Natural killer cell (primary cell): ENCODE results near the gene MXD4. TPM values are rescaled to one million over a fixed set of nuclear protein-coding genes. Genes with fewer than 3 reads are reported as not detected.
"Not testable (repeated sequence)": the region's sequence is repeated elsewhere in the genome, so short reads cannot be mapped to it uniquely, and the experiment has no call there.

Experiments used
- ATAC-seq, 3 donors: fragments of 150-1000 bp in 2 of 3; fragments of 200-7000 bp in 1 of 3; cut with Tn5 transposase; 1 replicate in 1 of 3; 2 replicates in 2 of 3; pipeline ENCODE4 v1.10.0; 2021; ENCODE audit warnings: mild to moderate bottlenecking in 2 of 3, moderate library complexity in 2 of 3
- DNase-seq, 2 donors: peaks; one replicate each; pipeline versions ENCODE4 v3.0.0 to v3.0.0-alpha.2; 2013 to 2021; ENCODE audit warnings: mixed read lengths in 1 of 2
- H3K27ac ChIP-seq: one replicate; pipeline ENCODE4 v1.5.1; 2013; ENCODE audit warnings: mild to moderate bottlenecking, low read length
- H3K27me3 ChIP-seq: one replicate; pipeline ENCODE4 v1.6.1; 2013; ENCODE audit warnings: low read length; ENCODE audit not compliant: control insufficient read depth, insufficient read depth
- H3K36me3 ChIP-seq: one replicate; pipeline ENCODE4 v1.6.1; 2013; ENCODE audit warnings: low read length; ENCODE audit not compliant: control insufficient read depth, insufficient read depth
- H3K4me1 ChIP-seq: one replicate; pipeline ENCODE4 v1.6.1; 2013; ENCODE audit warnings: low read length; ENCODE audit not compliant: control insufficient read depth, insufficient read depth
- H3K4me3 ChIP-seq: one replicate; pipeline ENCODE4 v1.5.1; 2013; ENCODE audit warnings: low read length
- H3K9me3 ChIP-seq: one replicate; pipeline ENCODE4 v1.6.1; 2013; ENCODE audit warnings: low read length; ENCODE audit not compliant: control insufficient read depth, insufficient read depth
- H3K27ac Mint-ChIP-seq, 2 donors: one replicate each; pipeline ENCODE4 v1.8.0; 2022; ENCODE audit warnings: mild to moderate bottlenecking in 2 of 2, mixed read lengths in 2 of 2, moderate library complexity in 1 of 2
- H3K27me3 Mint-ChIP-seq, 2 donors: one replicate each; pipeline ENCODE4 v1.8.0; 2022; ENCODE audit warnings: low read depth in 2 of 2, mixed read lengths in 2 of 2
- H3K36me3 Mint-ChIP-seq: one replicate; pipeline ENCODE4 v1.8.0; 2022; ENCODE audit warnings: mixed read lengths
- H3K4me1 Mint-ChIP-seq, 2 donors: one replicate each; pipeline ENCODE4 v1.8.0; 2022; ENCODE audit warnings: mixed read lengths in 2 of 2
- H3K4me3 Mint-ChIP-seq: one replicate; pipeline ENCODE4 v1.8.0; 2022; ENCODE audit warnings: mild to moderate bottlenecking, moderate library complexity, mixed read lengths
- H3K9me3 Mint-ChIP-seq, 2 donors: one replicate each; pipeline ENCODE4 v1.8.0; 2022; ENCODE audit warnings: mixed read lengths in 2 of 2
- WGBS: methylation state at CpG from one replicate; pipeline ENCODE4 v1.1.7; 2013; ENCODE audit warnings: missing lambda C conversion rate; ENCODE audit not compliant: insufficient coverage; 5-methylcytosine and 5-hydroxymethylcytosine counted together
- intact Hi-C: fragments of 100-400 bp; cut with micrococcal nuclease; formaldehyde crosslinking; loops from one replicate; pipeline ENCODE4 v1.14.2; 2022
- total RNA-seq, 4 donors: library from RNA; stranded (reverse); fragments of 120-200 nt in 1 of 4; gene quantifications; one replicate each; pipeline versions ENCODE4 v1.2.3 to v1.2.4, GENCODE V29; 2013 to 2022
- TF ChIP-seq, protein P1 (sequence below): fragments of 200-600 bp; IDR thresholded peaks from one replicate; pipeline ENCODE4 v1.8.0; 2022; ENCODE audit warnings: antibody characterized with exemption

MXD4 gene
- total RNA-seq, 3 donors from 2014 or later (not counting 1 experiment from before 2014, with no cell fraction given): 141 to 172 (median 166) TPM

- H3K27me3 ChIP-seq: no peaks in the 10 kb centered on the region
- Mint-ChIP-seq H3K36me3 (peaks cover 9% of the 10 kb centered on the region), H3K4me3 (no peak overlapping the region), H3K4me1 (peaks cover 52 to 53% of the 10 kb centered on the region in 2 donors), H3K9me3 (no peaks in the 10 kb centered on the region), H3K27me3 (no peaks in the 10 kb centered on the region), H3K27ac (no peak overlapping the region)
- intact Hi-C loops: no loop called here
- H3K36me3 ChIP-seq: peaks cover 40% of the 10 kb centered on the region
- TF ChIP-seq, protein P1, sequence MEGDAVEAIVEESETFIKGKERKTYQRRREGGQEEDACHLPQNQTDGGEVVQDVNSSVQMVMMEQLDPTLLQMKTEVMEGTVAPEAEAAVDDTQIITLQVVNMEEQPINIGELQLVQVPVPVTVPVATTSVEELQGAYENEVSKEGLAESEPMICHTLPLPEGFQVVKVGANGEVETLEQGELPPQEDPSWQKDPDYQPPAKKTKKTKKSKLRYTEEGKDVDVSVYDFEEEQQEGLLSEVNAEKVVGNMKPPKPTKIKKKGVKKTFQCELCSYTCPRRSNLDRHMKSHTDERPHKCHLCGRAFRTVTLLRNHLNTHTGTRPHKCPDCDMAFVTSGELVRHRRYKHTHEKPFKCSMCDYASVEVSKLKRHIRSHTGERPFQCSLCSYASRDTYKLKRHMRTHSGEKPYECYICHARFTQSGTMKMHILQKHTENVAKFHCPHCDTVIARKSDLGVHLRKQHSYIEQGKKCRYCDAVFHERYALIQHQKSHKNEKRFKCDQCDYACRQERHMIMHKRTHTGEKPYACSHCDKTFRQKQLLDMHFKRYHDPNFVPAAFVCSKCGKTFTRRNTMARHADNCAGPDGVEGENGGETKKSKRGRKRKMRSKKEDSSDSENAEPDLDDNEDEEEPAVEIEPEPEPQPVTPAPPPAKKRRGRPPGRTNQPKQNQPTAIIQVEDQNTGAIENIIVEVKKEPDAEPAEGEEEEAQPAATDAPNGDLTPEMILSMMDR: no peak
- H3K4me1 ChIP-seq: peaks cover 5% of the 10 kb centered on the region
- H3K9me3 ChIP-seq: no peaks in the 10 kb centered on the region
- 64% methylated on average over 2 of the region's 3 CpGs for WGBS
- DNase-seq: no peak
- H3K4me3 ChIP-seq: no peak overlapping the region
- no peak overlapping the region for H3K27ac ChIP-seq
- no peak for ATAC-seq
Observed at GRCh38 chr4:2236944-2237666, 24.8 kb downstream of the MXD4 start.

GRCh38 chr4:2231082-2231481, 30.8 kb downstream of the MXD4 start:
- no peaks in the 10 kb centered on the region for H3K9me3 ChIP-seq
- Mint-ChIP-seq H3K27me3 (no peaks in the 10 kb centered on the region), H3K36me3 (peaks cover 9% of the 10 kb centered on the region), H3K4me3 (no peak overlapping the region), H3K27ac (no peak overlapping the region), H3K4me1 (peaks cover 8 to 19% of the 10 kb centered on the region in 2 donors), H3K9me3 (no peaks in the 10 kb centered on the region)
- TF ChIP-seq, protein P1: no peak
- no peak overlapping the region for H3K4me3 ChIP-seq
- 100% methylated on average over 6 of the region's 6 CpGs for WGBS
- H3K36me3 ChIP-seq: peaks cover 31% of the 10 kb centered on the region
- ATAC-seq: no peak
- DNase-seq: no peak
- H3K4me1 ChIP-seq: no peaks in the 10 kb centered on the region
- no peaks in the 10 kb centered on the region for H3K27me3 ChIP-seq
- no peak overlapping the region for H3K27ac ChIP-seq
- intact Hi-C loops: no loop called here

GRCh38 chr4:2226261-2226660, 35.6 kb downstream of the MXD4 start:
- no peak for ATAC-seq
- Mint-ChIP-seq H3K36me3 (no peaks in the 10 kb centered on the region), H3K27ac (no peak overlapping the region), H3K4me1 (peaks cover 0 to 5% of the 10 kb centered on the region in 2 donors), H3K9me3 (no peaks in the 10 kb centered on the region), H3K27me3 (no peaks in the 10 kb centered on the region), H3K4me3 (no peak overlapping the region)
- WGBS: 100% methylated on average over 2 of the region's 2 CpGs
- Histone ChIP-seq H3K36me3 (peaks cover 9% of the 10 kb centered on the region), H3K4me3 (no peak overlapping the region), H3K27me3 (no peaks in the 10 kb centered on the region), H3K27ac (no peak overlapping the region), H3K4me1 (no peaks in the 10 kb centered on the region), H3K9me3 (no peaks in the 10 kb centered on the region)
- intact Hi-C loops: no loop called here
- TF ChIP-seq, protein P1: no peak
- DNase-seq: no peak

GRCh38 chr4:2222838-2223237, 39.1 kb downstream of the MXD4 start:
- Mint-ChIP-seq H3K4me1 (peaks cover 7 to 8% of the 10 kb centered on the region in 2 donors), H3K36me3 (no peaks in the 10 kb centered on the region), H3K4me3 (no peak overlapping the region), H3K9me3 (no peaks in the 10 kb centered on the region), H3K27ac (no peak overlapping the region), H3K27me3 (no peaks in the 10 kb centered on the region)
- DNase-seq: no peak
- ATAC-seq: no peak
- TF ChIP-seq, protein P1: no peak
- intact Hi-C loops: no loop called here
- no peaks in the 10 kb centered on the region for H3K9me3 ChIP-seq
- H3K4me1 ChIP-seq: no peaks in the 10 kb centered on the region
- H3K36me3 ChIP-seq: peaks cover 6% of the 10 kb centered on the region
- H3K27me3 ChIP-seq: no peaks in the 10 kb centered on the region
- no peak overlapping the region for H3K27ac ChIP-seq
- no peak overlapping the region for H3K4me3 ChIP-seq
- 100% methylated on average over 2 of the region's 2 CpGs for WGBS

- H3K4me3 Mint-ChIP-seq, H3K27me3 Mint-ChIP-seq, ATAC-seq, H3K27ac ChIP-seq, H3K9me3 Mint-ChIP-seq, H3K27ac Mint-ChIP-seq, intact Hi-C loops, H3K4me1 ChIP-seq, H3K4me1 Mint-ChIP-seq, H3K36me3 Mint-ChIP-seq, DNase-seq, H3K27me3 ChIP-seq, H3K9me3 ChIP-seq, H3K36me3 ChIP-seq, H3K4me3 ChIP-seq: not testable (repeated sequence)
- 96% methylated on average over 4 of the region's 4 CpGs for WGBS
Observed at GRCh38 chr4:2221378-2221777, 40.5 kb downstream of the MXD4 start.
